ENCODE results near the gene MATR3.
"Not testable (repeated sequence)": the region's sequence is repeated elsewhere in the genome, so short reads cannot be mapped to it uniquely, and the experiment has no call there.

The MATR3 gene

DNA sequence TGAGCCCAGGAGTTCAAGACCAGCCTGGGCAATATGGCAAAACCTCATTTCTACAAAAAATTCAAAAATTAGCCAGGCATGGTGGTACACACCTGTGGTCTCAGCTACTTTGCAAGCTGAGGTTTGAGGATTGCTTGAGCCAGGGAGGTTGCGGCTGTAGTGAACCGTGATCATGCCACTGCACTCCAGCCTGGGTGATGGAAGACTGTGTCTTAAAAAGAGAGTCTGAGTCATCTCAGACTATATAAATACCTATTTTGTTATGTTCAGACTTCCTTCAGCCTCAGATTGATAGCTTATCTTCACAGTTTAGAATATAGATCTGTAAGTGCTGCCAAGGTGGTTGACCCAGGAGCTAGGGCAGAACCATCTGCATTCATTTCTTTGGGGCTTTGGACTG lies 46.5 kb downstream of the MATR3 start:
- Mint-ChIP-seq H3K27me3 (no peaks in the 10 kb centered on the region), H3K36me3 (ENCODE audit: low read depth) (peaks cover 27% of the 10 kb centered on the region), H3K4me3 (no peak overlapping the region), H3K27ac (peak overlapping the region; percentile 37), H3K4me1 (ENCODE audit: low read depth) (peaks cover 56% of the 10 kb centered on the region), H3K9me3 (no peaks in the 10 kb centered on the region)
- no peak for DNase-seq

DNA sequence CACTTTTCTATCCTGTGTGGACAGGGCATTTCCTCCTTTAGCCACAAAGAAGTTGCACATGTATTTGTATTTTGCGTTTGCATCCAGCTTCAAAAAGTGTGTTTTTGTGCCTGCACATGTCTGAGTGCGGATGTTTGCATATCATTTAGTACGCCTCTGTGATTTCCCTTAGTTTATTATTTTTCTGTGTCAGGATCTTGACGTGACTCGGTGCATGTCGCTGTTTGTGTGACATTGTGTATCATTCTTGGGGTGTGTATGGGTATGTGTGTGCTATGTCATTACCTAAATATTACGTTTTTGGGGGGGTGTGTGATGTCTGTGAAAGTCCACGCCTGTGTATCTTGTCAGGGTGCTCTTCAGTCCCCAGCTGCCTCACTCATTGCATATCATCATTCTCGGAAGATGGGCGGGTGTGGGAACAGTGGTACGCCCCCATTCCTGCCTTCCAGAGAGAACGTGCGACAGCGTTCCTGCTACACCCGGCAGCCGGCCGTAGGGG lies 47.7 kb downstream of the MATR3 start:
- peaks cover 53% of the 10 kb centered on the region for H3K4me1 Mint-ChIP-seq (ENCODE audit: low read depth)
- H3K9me3 Mint-ChIP-seq, result no peaks in the 10 kb centered on the region
- DNase-seq, result no peak
- H3K27ac Mint-ChIP-seq, result peak overlapping the region; percentile 99
- H3K4me3 Mint-ChIP-seq, result peak overlapping the region; percentile 96
- H3K27me3 Mint-ChIP-seq, result no peaks in the 10 kb centered on the region
- peaks cover 36% of the 10 kb centered on the region for H3K36me3 Mint-ChIP-seq (ENCODE audit: low read depth)

DNA sequence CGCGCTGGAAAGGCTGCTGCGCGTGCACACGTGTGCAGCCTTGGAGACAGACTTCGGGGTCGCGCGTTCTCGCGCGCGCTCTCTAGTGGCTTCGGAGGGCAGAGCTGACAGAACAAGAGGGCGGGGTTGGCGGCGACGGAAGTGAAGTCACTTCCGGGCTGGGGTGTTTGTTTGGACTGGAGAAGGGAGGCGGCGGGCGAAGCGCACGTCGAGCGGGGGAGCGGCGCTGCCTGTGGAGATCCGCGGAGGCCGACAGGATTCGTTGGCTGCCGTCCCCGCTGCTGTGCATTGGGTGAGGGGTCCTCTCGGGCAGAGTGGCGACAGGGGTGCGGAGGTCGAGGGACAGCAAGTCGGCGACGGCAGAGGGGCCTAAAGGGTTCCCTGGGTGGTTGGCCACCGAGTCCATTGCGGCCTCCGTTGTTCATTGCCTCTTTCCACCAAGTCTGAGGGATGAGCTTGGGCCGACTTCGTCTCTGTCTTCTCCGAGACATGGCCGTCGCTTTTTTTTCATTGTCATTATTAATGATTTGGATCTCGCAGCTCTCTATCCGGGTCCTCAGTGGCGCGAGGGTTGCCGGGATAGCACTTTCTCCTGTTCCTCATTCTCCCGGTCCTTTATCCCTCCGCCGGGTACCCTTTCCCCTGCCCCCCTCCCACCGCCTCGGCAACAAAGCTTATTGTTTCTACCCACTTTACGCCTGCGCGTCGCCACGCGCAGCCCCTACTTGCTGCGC lies 48.3 kb downstream of the MATR3 start, which contains the start of gene PAIP2:
Gene PAIP2 (plus strand): TSS at position 166 of the 734 bp plus-strand sequence. CDS start 21,931 bp downstream, outside the sequence.
- DNase-seq, result peak; percentile 97

DNA sequence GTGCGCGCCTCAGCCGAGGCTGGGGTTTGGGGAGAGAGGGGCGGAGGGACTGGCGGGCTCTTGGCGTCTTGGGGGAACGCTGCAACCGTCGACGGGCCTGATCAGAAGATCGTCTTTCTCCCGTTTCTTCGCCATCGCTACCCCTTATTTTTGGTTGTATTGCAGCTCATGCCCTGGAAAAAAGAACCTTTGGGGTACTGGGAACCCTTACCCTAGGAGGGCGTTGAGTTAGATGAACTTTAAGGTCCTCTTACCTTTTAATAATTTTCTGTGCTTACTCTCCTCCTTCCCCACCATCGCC lies 48.8 kb downstream of the MATR3 start:
- Mint-ChIP-seq H3K36me3 (ENCODE audit: low read depth) (peaks cover 44% of the 10 kb centered on the region), H3K9me3 (no peaks in the 10 kb centered on the region), H3K27ac (peak overlapping the region; percentile 99), H3K4me1 (ENCODE audit: low read depth) (peaks cover 55% of the 10 kb centered on the region), H3K4me3 (peak overlapping the region; percentile 96), H3K27me3 (no peaks in the 10 kb centered on the region)
- no peak for DNase-seq

More for the DNA sequence above, 48.3 kb downstream of the MATR3 start, which contains the start of gene PAIP2:
- H3K4me3 Mint-ChIP-seq, result peak within 1 kb of the TSS; percentile 96
- H3K4me1 Mint-ChIP-seq (ENCODE audit: low read depth), result peaks cover 53% of the 10 kb centered on the region
- peak within 1 kb of the TSS; percentile 99 for H3K27ac Mint-ChIP-seq
- no peaks in the 10 kb centered on the region for H3K9me3 Mint-ChIP-seq
- H3K27me3 Mint-ChIP-seq, result no peaks in the 10 kb centered on the region
- peaks cover 39% of the 10 kb centered on the region for H3K36me3 Mint-ChIP-seq (ENCODE audit: low read depth)

DNA sequence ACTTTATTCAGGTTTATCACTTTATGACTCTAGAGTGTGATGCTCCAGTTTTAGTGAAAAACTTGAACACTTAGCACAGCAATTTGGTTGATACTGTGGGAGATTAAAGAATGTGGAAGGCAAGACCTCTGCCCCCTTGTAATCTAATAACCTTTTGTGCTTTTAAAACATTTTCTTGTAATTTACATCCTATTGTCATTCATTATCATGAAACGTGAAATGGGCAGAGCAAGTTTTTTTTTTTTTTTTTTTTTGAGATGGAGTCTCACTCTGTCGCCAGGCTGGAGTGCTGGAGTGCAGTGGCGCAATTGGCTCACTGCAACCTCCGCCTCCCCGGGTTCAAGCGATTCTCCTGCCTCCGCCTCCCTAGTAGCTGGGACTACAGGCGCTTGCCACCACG lies 49.9 kb downstream of the MATR3 start:
- peak overlapping the region; percentile 99 for H3K27ac Mint-ChIP-seq
- no peak for DNase-seq
- H3K27me3 Mint-ChIP-seq, result no peaks in the 10 kb centered on the region
- peaks cover 46% of the 10 kb centered on the region for H3K36me3 Mint-ChIP-seq (ENCODE audit: low read depth)
- H3K4me3 Mint-ChIP-seq, result peak overlapping the region; percentile 96
- no peaks in the 10 kb centered on the region for H3K9me3 Mint-ChIP-seq
- H3K4me1 Mint-ChIP-seq (ENCODE audit: low read depth), result peaks cover 59% of the 10 kb centered on the region

DNA sequence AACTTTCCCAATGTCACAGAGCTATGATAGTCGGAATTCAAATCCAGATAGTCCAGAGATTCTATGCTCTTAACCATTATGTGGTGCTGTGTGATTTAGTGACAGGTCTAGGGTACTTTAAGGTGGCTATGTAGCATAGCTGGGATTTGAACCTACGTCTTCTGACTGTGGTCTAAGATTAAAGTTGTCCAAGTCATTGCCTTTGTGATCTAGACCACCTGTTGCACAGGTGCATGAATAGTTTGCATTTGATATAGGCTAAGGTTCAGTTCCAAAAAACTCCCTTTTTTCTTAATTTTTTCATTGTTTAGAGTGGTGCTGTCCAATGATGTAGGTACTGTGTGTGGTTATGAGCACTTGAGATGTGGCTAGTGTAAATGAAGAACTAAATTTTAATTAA lies 50.6 kb downstream of the MATR3 start:
- Mint-ChIP-seq H3K36me3 (ENCODE audit: low read depth) (peaks cover 49% of the 10 kb centered on the region), H3K9me3 (no peaks in the 10 kb centered on the region), H3K27ac (no peak overlapping the region), H3K4me1 (ENCODE audit: low read depth) (peaks cover 63% of the 10 kb centered on the region), H3K4me3 (peak overlapping the region; percentile 96), H3K27me3 (no peaks in the 10 kb centered on the region)
- DNase-seq, result no peak

DNA sequence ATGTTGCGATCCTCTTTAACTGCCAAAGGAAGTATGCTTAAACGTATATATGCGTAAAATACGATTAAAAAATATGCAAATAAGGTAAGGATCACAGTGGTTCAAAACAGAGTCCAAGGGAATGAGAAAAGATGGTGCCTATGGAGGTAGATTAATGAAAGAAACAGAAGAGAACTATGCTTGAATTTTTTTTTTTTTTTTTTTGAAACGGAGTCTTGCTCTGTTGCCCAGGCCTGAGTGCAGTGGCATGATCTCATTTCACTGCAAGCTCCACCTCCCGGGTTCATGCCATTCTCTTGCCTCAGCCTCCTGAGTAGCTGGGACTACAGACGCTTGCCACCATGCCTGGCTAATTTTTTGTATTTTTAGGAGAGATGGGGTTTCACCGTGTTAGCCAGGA lies 51.9 kb downstream of the MATR3 start:
- H3K27me3 Mint-ChIP-seq, DNase-seq, H3K4me3 Mint-ChIP-seq, H3K9me3 Mint-ChIP-seq: not testable (repeated sequence)
- Mint-ChIP-seq H3K36me3 (ENCODE audit: low read depth) (peaks cover 49% of the 10 kb centered on the region), H3K27ac (peak overlapping the region; percentile 67), H3K4me1 (ENCODE audit: low read depth) (peaks cover 61% of the 10 kb centered on the region)

DNA sequence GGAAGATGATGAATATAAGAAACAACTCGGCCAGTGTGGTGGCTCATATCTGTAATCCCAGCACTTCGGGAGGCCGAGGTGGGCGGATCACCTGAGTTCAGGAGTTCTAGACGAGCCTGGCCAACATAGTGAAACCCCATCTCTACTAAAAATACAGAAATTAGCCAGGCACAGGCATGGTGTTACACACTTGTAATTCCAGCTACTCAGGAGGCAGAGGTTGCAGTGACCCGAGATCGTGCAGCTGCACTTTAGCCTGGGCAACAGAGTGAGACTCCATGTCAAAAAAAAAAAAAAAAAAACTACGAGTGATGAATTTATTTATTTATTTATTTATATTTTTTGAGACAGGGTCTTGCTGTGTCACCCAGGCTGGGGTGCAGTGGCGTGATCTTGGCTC lies 54.3 kb downstream of the MATR3 start:
- peaks cover 47% of the 10 kb centered on the region for H3K36me3 Mint-ChIP-seq (ENCODE audit: low read depth)
- H3K27ac Mint-ChIP-seq, H3K4me3 Mint-ChIP-seq, DNase-seq, H3K9me3 Mint-ChIP-seq, H3K27me3 Mint-ChIP-seq: not testable (repeated sequence)
- peaks cover 63% of the 10 kb centered on the region for H3K4me1 Mint-ChIP-seq (ENCODE audit: low read depth)

DNA sequence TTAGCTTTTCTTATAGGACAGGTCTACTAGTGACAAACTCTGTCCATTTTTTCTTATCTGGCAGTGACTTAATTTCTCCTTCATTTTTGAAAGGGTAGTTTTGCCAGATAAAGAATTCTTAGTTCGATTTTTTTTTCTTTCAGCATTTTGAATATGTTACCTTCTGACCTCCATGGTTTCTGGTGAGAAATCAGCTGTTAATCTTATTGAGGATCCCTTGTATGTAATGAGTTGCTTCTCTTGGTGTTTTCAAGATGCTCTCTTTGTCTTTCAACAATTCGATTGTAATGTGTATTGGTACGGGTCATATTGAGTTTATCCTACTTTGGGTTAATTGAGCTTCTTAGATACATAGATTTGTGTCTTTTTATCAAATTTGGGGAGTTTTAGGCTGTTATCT lies 60.6 kb downstream of the MATR3 start:
- no peak overlapping the region for H3K27ac Mint-ChIP-seq

DNA sequence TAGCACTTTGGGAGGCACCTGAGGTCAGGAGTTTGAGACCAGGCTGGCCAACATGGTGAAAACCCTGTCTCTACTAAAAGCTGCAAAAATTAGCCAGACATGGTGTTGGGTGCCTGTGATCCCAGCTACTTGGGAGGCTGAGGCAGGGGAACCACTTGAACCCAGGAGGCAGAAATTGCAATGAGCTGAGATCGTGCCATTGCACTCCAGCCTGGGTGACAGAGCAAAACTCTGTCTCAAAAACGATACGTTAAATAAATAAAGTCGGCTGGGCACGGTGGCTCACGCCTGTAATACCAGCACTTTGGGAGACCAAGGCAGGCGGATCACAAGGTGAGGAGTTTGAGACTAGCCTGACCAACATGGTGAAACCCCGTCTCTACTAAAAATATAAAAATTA lies 62.4 kb downstream of the MATR3 start:
- not testable (repeated sequence) for H3K27ac Mint-ChIP-seq, H3K9me3 Mint-ChIP-seq, H3K4me3 Mint-ChIP-seq, H3K27me3 Mint-ChIP-seq, DNase-seq
- Mint-ChIP-seq H3K4me1 (ENCODE audit: low read depth) (peaks cover 39% of the 10 kb centered on the region), H3K36me3 (ENCODE audit: low read depth) (peaks cover 44% of the 10 kb centered on the region)

More for the DNA sequence above, 60.6 kb downstream of the MATR3 start:
- DNase-seq, result no peak
- Mint-ChIP-seq H3K4me1 (ENCODE audit: low read depth) (peaks cover 45% of the 10 kb centered on the region), H3K36me3 (ENCODE audit: low read depth) (peaks cover 39% of the 10 kb centered on the region), H3K4me3 (no peak overlapping the region), H3K27me3 (no peaks in the 10 kb centered on the region), H3K9me3 (no peaks in the 10 kb centered on the region)

DNA sequence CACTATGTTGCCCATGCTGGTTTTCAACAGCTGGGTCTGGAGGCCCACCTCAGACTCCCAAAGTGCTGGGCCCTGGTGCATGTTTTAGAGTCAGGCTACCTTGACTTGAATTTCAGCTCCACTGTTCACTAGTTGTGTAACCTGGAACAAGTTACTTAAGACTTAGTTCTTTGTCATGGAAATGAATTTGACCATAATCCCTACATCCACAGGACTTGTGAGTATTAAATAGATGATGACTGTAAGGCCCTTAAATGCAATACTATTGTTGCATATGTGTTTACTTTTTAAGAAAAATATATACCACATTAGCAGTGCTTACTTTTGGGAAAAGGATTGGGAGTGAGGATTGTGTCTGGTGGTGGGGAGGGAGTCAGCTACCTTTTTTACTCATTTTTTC lies 64.5 kb downstream of the MATR3 start:
- Mint-ChIP-seq H3K4me3 (no peak overlapping the region), H3K4me1 (ENCODE audit: low read depth) (peaks cover 31% of the 10 kb centered on the region), H3K9me3 (no peaks in the 10 kb centered on the region), H3K27me3 (no peaks in the 10 kb centered on the region), H3K36me3 (ENCODE audit: low read depth) (peaks cover 33% of the 10 kb centered on the region), H3K27ac (no peak overlapping the region)
- no peak for DNase-seq

DNA sequence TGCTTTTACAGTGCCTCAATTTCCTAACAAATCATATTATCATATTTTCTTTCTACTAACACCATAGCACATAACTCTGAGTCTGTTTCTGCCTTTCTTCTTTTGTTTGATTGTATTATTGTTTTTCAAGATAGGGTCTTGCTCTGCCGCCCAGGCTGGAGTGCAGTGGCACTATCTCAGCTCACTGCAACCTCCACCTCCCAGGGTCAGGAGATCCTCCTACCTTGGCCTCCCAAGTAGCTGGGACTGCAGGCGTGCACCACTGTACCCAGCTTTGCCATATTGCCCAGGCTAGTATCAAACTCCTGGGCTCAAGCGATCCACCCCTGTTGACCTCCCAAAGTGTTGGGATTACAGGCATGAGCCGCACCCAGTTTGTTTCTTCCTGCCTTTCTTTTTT lies 66.8 kb downstream of the MATR3 start:
- H3K27ac Mint-ChIP-seq, result no peak overlapping the region
- DNase-seq, result no peak
- no peaks in the 10 kb centered on the region for H3K9me3 Mint-ChIP-seq
- H3K27me3 Mint-ChIP-seq, result no peaks in the 10 kb centered on the region
- H3K4me1 Mint-ChIP-seq (ENCODE audit: low read depth), result peaks cover 31% of the 10 kb centered on the region
- no peak overlapping the region for H3K4me3 Mint-ChIP-seq
- peaks cover 41% of the 10 kb centered on the region for H3K36me3 Mint-ChIP-seq (ENCODE audit: low read depth)

DNA sequence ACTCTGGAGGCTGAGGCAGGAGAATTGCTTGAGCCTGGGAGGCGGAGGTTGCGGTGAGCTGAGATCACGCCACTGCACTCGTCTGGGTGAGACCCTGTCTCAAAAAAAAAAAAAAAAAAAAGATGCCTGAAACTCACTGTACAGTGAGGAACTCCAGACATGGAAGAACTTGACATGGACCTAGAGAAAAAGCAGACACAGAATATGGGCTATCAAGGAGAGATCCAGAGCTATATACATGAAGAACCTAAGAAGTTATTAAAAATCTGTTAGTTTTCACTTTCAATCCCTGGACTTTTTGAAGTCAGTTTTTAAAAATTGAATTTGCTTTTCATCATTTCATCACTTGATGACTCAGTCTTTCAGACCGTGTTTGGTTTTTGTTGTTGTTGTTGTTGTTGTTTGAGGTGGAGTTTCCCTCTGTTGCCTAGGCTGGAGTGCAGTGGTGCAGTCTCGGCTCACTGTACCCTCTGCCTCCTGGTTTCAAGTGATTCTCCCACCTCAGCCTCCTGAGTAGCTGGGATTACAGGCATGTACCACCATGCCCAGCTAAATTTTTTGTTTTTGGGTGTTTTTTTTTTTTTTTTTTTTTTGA lies 68.4 kb downstream of the MATR3 start:
- no peaks in the 10 kb centered on the region for H3K9me3 Mint-ChIP-seq
- peak overlapping the region; percentile 67 for H3K27ac Mint-ChIP-seq
- peaks cover 26% of the 10 kb centered on the region for H3K4me1 Mint-ChIP-seq (ENCODE audit: low read depth)
- H3K36me3 Mint-ChIP-seq (ENCODE audit: low read depth), result peaks cover 56% of the 10 kb centered on the region
- H3K27me3 Mint-ChIP-seq, result no peaks in the 10 kb centered on the region
- no peak for DNase-seq
- H3K4me3 Mint-ChIP-seq, result no peak overlapping the region

DNA sequence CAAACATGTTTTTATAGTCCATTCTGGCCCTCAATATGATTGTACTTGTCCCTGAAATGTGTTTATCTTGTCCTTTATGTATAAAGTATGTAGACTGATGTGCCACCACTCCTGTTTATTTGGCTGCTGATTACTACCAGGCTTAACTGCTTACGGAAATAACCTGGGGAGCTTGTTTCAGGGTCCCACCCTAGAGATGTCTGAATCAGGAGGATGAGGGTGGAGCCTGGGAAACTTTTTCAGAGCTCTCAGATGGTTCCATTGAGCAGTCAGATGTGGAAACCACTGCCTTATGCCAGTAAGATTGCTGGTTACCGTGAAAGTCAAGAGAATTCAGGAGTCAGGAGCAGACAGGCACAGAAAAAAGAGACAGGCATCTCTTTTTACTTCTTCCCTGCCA lies 70.4 kb downstream of the MATR3 start:
- H3K4me1 Mint-ChIP-seq (ENCODE audit: low read depth), result peaks cover 15% of the 10 kb centered on the region
- peak overlapping the region; percentile 53 for H3K27ac Mint-ChIP-seq
- no peaks in the 10 kb centered on the region for H3K27me3 Mint-ChIP-seq
- no peak overlapping the region for H3K4me3 Mint-ChIP-seq
- peaks cover 57% of the 10 kb centered on the region for H3K36me3 Mint-ChIP-seq (ENCODE audit: low read depth)
- DNase-seq, result no peak
- no peaks in the 10 kb centered on the region for H3K9me3 Mint-ChIP-seq

DNA sequence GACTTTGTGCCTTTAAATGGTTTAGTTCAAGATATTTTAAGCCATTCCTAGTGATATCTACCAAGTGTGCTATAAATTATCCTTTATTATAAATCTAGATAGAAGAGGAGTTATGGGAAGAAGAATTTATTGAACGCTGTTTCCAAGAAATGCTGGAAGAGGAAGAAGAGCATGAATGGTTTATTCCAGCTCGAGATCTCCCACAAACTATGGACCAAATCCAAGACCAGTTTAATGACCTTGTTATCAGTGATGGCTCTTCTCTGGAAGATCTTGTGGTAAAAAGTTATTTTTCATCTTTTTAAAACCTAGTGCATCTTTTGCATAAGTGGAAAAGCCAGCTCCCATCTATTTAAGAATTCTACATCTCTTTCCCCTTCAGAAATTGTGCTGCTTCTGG lies 70.9 kb downstream of the MATR3 start:
- peaks cover 61% of the 10 kb centered on the region for H3K36me3 Mint-ChIP-seq (ENCODE audit: low read depth)
- H3K4me1 Mint-ChIP-seq (ENCODE audit: low read depth), result peaks cover 15% of the 10 kb centered on the region
- DNase-seq, result no peak
- no peak overlapping the region for H3K4me3 Mint-ChIP-seq
- H3K27me3 Mint-ChIP-seq, result no peaks in the 10 kb centered on the region
- H3K9me3 Mint-ChIP-seq, result no peaks in the 10 kb centered on the region
- peak overlapping the region; percentile 53 for H3K27ac Mint-ChIP-seq

All from activated T-cell treated with anti-CD3 and anti-CD28 coated beads, Interleukin-2, amount 50 U/mL, for 24 hours (primary cell).